Pancreas (tissue), 10 donors: ENCODE data around the gene ABR. TPM values are rescaled to one million over a fixed set of nuclear protein-coding genes. Genes with fewer than 3 reads are reported as not detected.

ENCODE experiments used
- ATAC-seq, 4 donors: fragments of 200-7000 bp; cut with Tn5 transposase; one replicate each; pipeline versions ENCODE4 v1.8.0 to v1.9.1; 2020; ENCODE audit warnings: mild to moderate bottlenecking in 4 of 4, moderate library complexity in 4 of 4
- DNase-seq, 6 donors: peaks; one replicate each; pipeline ENCODE4 v3.0.0-alpha.2; 2020
- FAIRE-seq: peaks from 2 replicates; lab custom pipeline; 2012; peaks lifted over from hg19 to GRCh38; lab: Jason Lieb, UNC
- H3K27ac ChIP-seq, 4 donors: fragments of 200-600 bp; sonication (generic); 1 replicate in 3 of 4; 2 replicates in 1 of 4; pipeline versions ENCODE4 v1.5.0 to v1.8.0; 2020
- H3K27me3 ChIP-seq, 4 donors: fragments of 200-600 bp; one replicate each; pipeline ENCODE4 v1.8.0; 2021
- H3K36me3 ChIP-seq, 3 donors: fragments of 200-600 bp; sonication (generic) in 1 of 3; one replicate each; pipeline versions ENCODE4 v1.5.0 to v1.8.0; 2020 to 2021
- H3K4me1 ChIP-seq, 3 donors: fragments of 200-600 bp; one replicate each; pipeline ENCODE4 v1.8.0; 2021
- H3K4me3 ChIP-seq, 4 donors: fragments of 200-600 bp; sonication (generic) in 2 of 4; one replicate each; pipeline versions ENCODE4 v1.5.0 to v1.8.0; 2020 to 2021
- H3K9me3 ChIP-seq, 4 donors: fragments of 200-600 bp; one replicate each; pipeline ENCODE4 v1.8.0; 2021
- CTCF ChIP-seq, 4 donors: fragments of 200-600 bp; sonication (generic) in 3 of 4; IDR thresholded peaks; one replicate each; pipeline versions ENCODE4 v1.5.0 to v1.8.0; 2021; ENCODE audit warnings: antibody characterized with exemption in 4 of 4
- WGBS, 2 donors: extraction: QIAGEN DNeasy Blood & Tissue Kit; methylation state at CpG; one replicate each; pipeline ENCODE4 v1.1.7; 2013; 5-methylcytosine and 5-hydroxymethylcytosine counted together
- intact Hi-C, 3 donors: fragments of 100-400 bp; cut with DNase I; formaldehyde crosslinking; loops; one replicate each; pipeline versions ENCODE4 v1.11.1 to v1.14.2; 2022
- polyA plus RNA-seq, 2 donors: library from polyadenylated mRNA; stranded (reverse); fragments of 200-250 nt; gene quantifications; one replicate each; pipeline ENCODE4 v1.2.3, GENCODE V29; 2013
- total RNA-seq, 6 donors: library from RNA; stranded (reverse); fragmentation: NEBNext Ultra II Directional in 4 of 6; extraction: Animal tissue kit (Norgen Biotek cat#: 25700) in 4 of 6; gene quantifications; one replicate each; pipeline versions ENCODE4 v1.2.1 to v1.2.4, GENCODE V29; 2021 to 2023
- donor health status: healthy with polysubstance abuse.
- donor health status: DM: no; HTN: no; CAD: no; lungs with moderate emphysema.
- donor health status: DM: no; HTN: no; CAD: no.
- donor health status: control.
- donor health status: control.
- donor health status: Bipolar disorder and iron deficiency.
- donor health status: DM: yes; HTN: yes; CAD: no.
- donor health status: DM: no; HTN: no; CAD: no.
- donor health status: DM: no; HTN: no; CAD: no.
- donor health status: DM: yes; HTN: yes; CAD: no.

ABR gene
- total and polyA plus RNA-seq, 8 donors = 15.4 to 65.7 (median 28.4) TPM

- H3K27ac ChIP-seq = no peak overlapping the region
- peaks cover 0 to 4% (median 4%) of the 10 kb centered on the region in 3 donors for H3K4me1 ChIP-seq
- TF ChIP-seq CTCF (IDR thresholded peaks at IDR 0.05) = no peak
- DNase-seq (no peak), FAIRE-seq (no peak), ATAC-seq (peak; percentile 65 to 79 (median 74))
- 10 to 12% methylated on average over 5 of the region's 5 CpGs for WGBS, 2 donors
- H3K9me3 ChIP-seq = no peaks in the 10 kb centered on the region
- H3K4me3 ChIP-seq = no peak overlapping the region
- H3K36me3 ChIP-seq = no peaks in the 10 kb centered on the region
- H3K27me3 ChIP-seq = peaks cover 0 to 6% (median 0%) of the 10 kb centered on the region in 4 donors
- intact Hi-C loops = no loop called here
Observed at GRCh38 chr17:1211287-1211686, 31.5 kb upstream of the ABR start.

- 84 to 88% methylated on average over 6 of the region's 6 CpGs for WGBS, 2 donors
- intact Hi-C loops = no loop called here
- H3K4me1 ChIP-seq = peaks cover 0 to 4% (median 4%) of the 10 kb centered on the region in 3 donors
- no peak overlapping the region for H3K27ac ChIP-seq
- no peak for TF ChIP-seq CTCF (IDR thresholded peaks at IDR 0.05)
- no peaks in the 10 kb centered on the region for H3K27me3 ChIP-seq
- H3K36me3 ChIP-seq = no peaks in the 10 kb centered on the region
- ATAC-seq (no peak), DNase-seq (no peak), FAIRE-seq (no peak)
- no peaks in the 10 kb centered on the region for H3K9me3 ChIP-seq
- no peak overlapping the region for H3K4me3 ChIP-seq
Observed at GRCh38 chr17:1208966-1209365, 29.2 kb upstream of the ABR start.

- intact Hi-C loops = no loop called here
- Histone ChIP-seq H3K36me3 (no peaks in the 10 kb centered on the region), H3K27me3 (no peaks in the 10 kb centered on the region), H3K27ac (no peak overlapping the region), H3K4me1 (peaks cover 0 to 4% (median 0%) of the 10 kb centered on the region in 3 donors), H3K4me3 (no peak overlapping the region), H3K9me3 (no peaks in the 10 kb centered on the region)
- FAIRE-seq = no peak
- WGBS, 2 donors = 72 to 78% methylated on average over 12 of the region's 12 CpGs
- ATAC-seq = no peak
- TF ChIP-seq CTCF (IDR thresholded peaks at IDR 0.05) = no peak
- no peak for DNase-seq
Observed at GRCh38 chr17:1206026-1206777, 26.4 kb upstream of the ABR start.

- no peak for TF ChIP-seq CTCF (IDR thresholded peaks at IDR 0.05)
- DNase-seq (peak in 1 of 6 donors; percentile 78), FAIRE-seq (no peak), ATAC-seq (peak; percentile 3 to 20 (median 11))
- intact Hi-C loops = no loop called here
- Histone ChIP-seq H3K4me3 (peak overlapping the region; percentile 11 to 48 (median 34)), H3K27ac (no peak overlapping the region), H3K4me1 (no peaks in the 10 kb centered on the region), H3K36me3 (no peaks in the 10 kb centered on the region), H3K27me3 (no peaks in the 10 kb centered on the region), H3K9me3 (no peaks in the 10 kb centered on the region)
- 51 to 53% methylated on average over 19 of the region's 19 CpGs for WGBS, 2 donors
Observed at GRCh38 chr17:1203967-1204291, 24.1 kb upstream of the ABR start.
